ENCODE measurements around the gene SEC16B.

SEC16B gene

DNA sequence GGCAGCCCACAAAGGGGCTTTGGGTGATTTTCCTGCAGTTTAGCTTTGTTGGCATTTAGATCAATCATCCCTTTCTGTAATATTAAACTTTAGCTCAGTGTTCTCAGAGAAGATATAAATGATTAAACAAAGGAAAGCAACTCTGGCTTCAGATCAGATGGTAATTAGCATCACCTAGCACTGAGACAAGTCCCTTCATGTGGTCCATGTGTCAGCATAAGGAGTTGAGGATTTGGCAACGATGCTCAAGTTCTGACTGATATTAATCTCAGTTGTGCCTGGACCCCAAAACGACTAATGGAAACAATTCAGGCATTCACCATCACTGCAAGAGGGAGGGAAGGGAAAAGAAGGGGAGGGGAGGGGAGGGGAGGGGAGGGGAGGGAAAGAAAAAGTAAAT lies 60.4 kb downstream of the SEC16B start:
- H3F3A ChIP-seq (ENCODE audit: control insufficient read depth, insufficient read depth): no peaks in the 10 kb centered on the region
- no peaks in the 10 kb centered on the region for H3K36me3 ChIP-seq (ENCODE audit: control insufficient read depth, low read length)
- H3K4me1 ChIP-seq (ENCODE audit: control insufficient read depth, low read length): no peaks in the 10 kb centered on the region
- no peaks in the 10 kb centered on the region for H3K79me2 ChIP-seq (ENCODE audit: control insufficient read depth, low read length)
- H3K27ac ChIP-seq (ENCODE audit: low read depth, low read length): no peak overlapping the region
- no peaks in the 10 kb centered on the region for H4K20me1 ChIP-seq (ENCODE audit: control insufficient read depth, insufficient read depth, low read depth, low read length)
- H3K27me3 ChIP-seq (ENCODE audit: control insufficient read depth, low read length): no peaks in the 10 kb centered on the region
- no peak overlapping the region for H3K4me3 ChIP-seq (ENCODE audit: low read length)
- H3K4me2 ChIP-seq (ENCODE audit: low read length): no peak overlapping the region
- no peak for TF ChIP-seq EZH2phosphoT487 (IDR thresholded peaks at IDR 0.05; ENCODE audit: borderline replicate concordance, low read length)
- TF ChIP-seq, protein P1, sequence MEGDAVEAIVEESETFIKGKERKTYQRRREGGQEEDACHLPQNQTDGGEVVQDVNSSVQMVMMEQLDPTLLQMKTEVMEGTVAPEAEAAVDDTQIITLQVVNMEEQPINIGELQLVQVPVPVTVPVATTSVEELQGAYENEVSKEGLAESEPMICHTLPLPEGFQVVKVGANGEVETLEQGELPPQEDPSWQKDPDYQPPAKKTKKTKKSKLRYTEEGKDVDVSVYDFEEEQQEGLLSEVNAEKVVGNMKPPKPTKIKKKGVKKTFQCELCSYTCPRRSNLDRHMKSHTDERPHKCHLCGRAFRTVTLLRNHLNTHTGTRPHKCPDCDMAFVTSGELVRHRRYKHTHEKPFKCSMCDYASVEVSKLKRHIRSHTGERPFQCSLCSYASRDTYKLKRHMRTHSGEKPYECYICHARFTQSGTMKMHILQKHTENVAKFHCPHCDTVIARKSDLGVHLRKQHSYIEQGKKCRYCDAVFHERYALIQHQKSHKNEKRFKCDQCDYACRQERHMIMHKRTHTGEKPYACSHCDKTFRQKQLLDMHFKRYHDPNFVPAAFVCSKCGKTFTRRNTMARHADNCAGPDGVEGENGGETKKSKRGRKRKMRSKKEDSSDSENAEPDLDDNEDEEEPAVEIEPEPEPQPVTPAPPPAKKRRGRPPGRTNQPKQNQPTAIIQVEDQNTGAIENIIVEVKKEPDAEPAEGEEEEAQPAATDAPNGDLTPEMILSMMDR (IDR thresholded peaks at IDR 0.05; ENCODE audit: low read depth, low read length, poor library complexity, severe bottlenecking): no peak
- no peaks in the 10 kb centered on the region for H3K9me2 ChIP-seq (replicated peaks; ENCODE audit: control insufficient read depth, low read length)
- no peaks in the 10 kb centered on the region for H3K9me3 ChIP-seq (ENCODE audit: control insufficient read depth, insufficient read depth, low read length)

DNA sequence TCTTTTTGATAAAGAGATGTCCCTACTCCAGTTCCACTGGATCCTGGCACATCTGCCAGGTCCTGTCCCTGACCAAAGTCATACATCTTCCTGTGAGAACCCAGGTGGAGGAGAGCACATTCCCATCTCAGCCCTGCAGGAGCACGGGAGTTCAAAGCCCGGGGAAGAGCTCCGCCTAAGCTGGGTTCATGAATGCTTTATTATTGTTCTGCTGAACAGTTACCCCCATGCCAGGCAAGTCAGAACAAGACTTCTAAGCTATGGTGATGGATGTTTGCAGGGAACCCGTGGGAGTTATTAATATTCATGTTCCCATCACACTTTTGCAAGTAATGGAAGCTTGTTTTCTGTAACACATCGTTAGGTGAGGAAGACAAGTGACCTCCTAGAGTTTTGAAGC lies 62.9 kb downstream of the SEC16B start:
- TF ChIP-seq, protein P1 (IDR thresholded peaks at IDR 0.05; ENCODE audit: low read depth, low read length, poor library complexity, severe bottlenecking): no peak
- TF ChIP-seq EZH2phosphoT487 (IDR thresholded peaks at IDR 0.05; ENCODE audit: borderline replicate concordance, low read length): no peak
- Histone ChIP-seq H3K9me2 (replicated peaks; ENCODE audit: control insufficient read depth, low read length) (no peaks in the 10 kb centered on the region), H3K4me1 (ENCODE audit: control insufficient read depth, low read length) (no peaks in the 10 kb centered on the region), H3K36me3 (ENCODE audit: control insufficient read depth, low read length) (no peaks in the 10 kb centered on the region), H4K20me1 (ENCODE audit: control insufficient read depth, insufficient read depth, low read depth, low read length) (no peaks in the 10 kb centered on the region), H3K79me2 (ENCODE audit: control insufficient read depth, low read length) (no peaks in the 10 kb centered on the region), H3K9me3 (ENCODE audit: control insufficient read depth, insufficient read depth, low read length) (no peaks in the 10 kb centered on the region), H3F3A (ENCODE audit: control insufficient read depth, insufficient read depth) (no peaks in the 10 kb centered on the region), H3K27me3 (ENCODE audit: control insufficient read depth, low read length) (no peaks in the 10 kb centered on the region), H3K4me3 (ENCODE audit: low read length) (no peak overlapping the region), H3K4me2 (ENCODE audit: low read length) (no peak overlapping the region), H3K27ac (ENCODE audit: low read depth, low read length) (no peak overlapping the region)

DNA sequence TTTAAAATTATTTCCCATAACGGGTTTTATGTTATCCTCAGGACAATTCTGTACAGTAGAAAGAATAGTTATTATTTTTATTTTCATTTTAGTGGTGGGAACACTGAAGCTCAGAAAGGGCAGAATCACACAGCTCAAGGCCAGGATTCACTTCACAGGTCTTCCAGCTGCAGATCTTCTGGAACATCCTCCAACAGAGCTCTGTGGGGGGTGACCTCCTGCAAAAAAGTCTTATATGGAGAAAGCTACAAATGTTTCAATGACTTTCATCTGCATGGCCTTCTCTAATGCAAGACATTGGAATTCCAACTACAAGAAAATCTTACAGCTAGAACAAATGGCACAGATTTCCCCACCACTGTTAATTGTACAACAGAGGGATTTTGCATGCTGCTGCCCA lies 64.2 kb downstream of the SEC16B start:
- no peak for TF ChIP-seq EZH2phosphoT487 (IDR thresholded peaks at IDR 0.05; ENCODE audit: borderline replicate concordance, low read length)
- TF ChIP-seq, protein P1 (IDR thresholded peaks at IDR 0.05; ENCODE audit: low read depth, low read length, poor library complexity, severe bottlenecking): no peak
- Histone ChIP-seq H3K27me3 (ENCODE audit: control insufficient read depth, low read length) (no peaks in the 10 kb centered on the region), H3K27ac (ENCODE audit: low read depth, low read length) (no peak overlapping the region), H3K4me3 (ENCODE audit: low read length) (no peak overlapping the region), H3K4me1 (ENCODE audit: control insufficient read depth, low read length) (no peaks in the 10 kb centered on the region), H4K20me1 (ENCODE audit: control insufficient read depth, insufficient read depth, low read depth, low read length) (no peaks in the 10 kb centered on the region), H3K79me2 (ENCODE audit: control insufficient read depth, low read length) (no peaks in the 10 kb centered on the region), H3K4me2 (ENCODE audit: low read length) (no peak overlapping the region), H3F3A (ENCODE audit: control insufficient read depth, insufficient read depth) (no peaks in the 10 kb centered on the region), H3K9me3 (ENCODE audit: control insufficient read depth, insufficient read depth, low read length) (no peaks in the 10 kb centered on the region), H3K36me3 (ENCODE audit: control insufficient read depth, low read length) (no peaks in the 10 kb centered on the region), H3K9me2 (replicated peaks; ENCODE audit: control insufficient read depth, low read length) (no peaks in the 10 kb centered on the region)

DNA sequence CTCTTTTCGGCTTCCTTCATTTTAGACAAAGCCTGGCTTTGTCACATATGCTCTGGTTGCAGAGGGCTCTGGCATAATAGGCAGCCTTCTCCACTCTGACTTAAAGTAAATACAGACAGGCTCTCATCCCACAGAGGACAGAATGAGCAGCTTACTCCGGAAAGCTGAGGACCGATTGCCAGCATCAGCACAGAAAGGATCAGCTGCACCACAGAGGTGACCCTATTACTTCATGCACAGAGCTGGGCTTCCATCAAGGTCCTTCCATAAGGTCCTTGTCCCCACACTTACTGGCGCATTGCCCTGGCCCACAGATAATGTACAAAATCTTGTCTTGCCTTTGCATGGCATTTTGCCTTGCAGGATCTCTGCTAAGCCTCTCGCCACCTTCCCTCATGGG lies 67.6 kb downstream of the SEC16B start:
- Histone ChIP-seq H4K20me1 (ENCODE audit: control insufficient read depth, insufficient read depth, low read depth, low read length) (no peaks in the 10 kb centered on the region), H3K79me2 (ENCODE audit: control insufficient read depth, low read length) (no peaks in the 10 kb centered on the region), H3K27ac (ENCODE audit: low read depth, low read length) (no peak overlapping the region), H3K9me3 (ENCODE audit: control insufficient read depth, insufficient read depth, low read length) (no peaks in the 10 kb centered on the region), H3K27me3 (ENCODE audit: control insufficient read depth, low read length) (no peaks in the 10 kb centered on the region), H3K4me2 (ENCODE audit: low read length) (no peak overlapping the region), H3K9me2 (replicated peaks; ENCODE audit: control insufficient read depth, low read length) (no peaks in the 10 kb centered on the region), H3K4me3 (ENCODE audit: low read length) (no peak overlapping the region), H3F3A (ENCODE audit: control insufficient read depth, insufficient read depth) (no peaks in the 10 kb centered on the region), H3K36me3 (ENCODE audit: control insufficient read depth, low read length) (no peaks in the 10 kb centered on the region), H3K4me1 (ENCODE audit: control insufficient read depth, low read length) (no peaks in the 10 kb centered on the region)
- TF ChIP-seq, protein P1 (IDR thresholded peaks at IDR 0.05; ENCODE audit: low read depth, low read length, poor library complexity, severe bottlenecking): no peak
- TF ChIP-seq EZH2phosphoT487 (IDR thresholded peaks at IDR 0.05; ENCODE audit: borderline replicate concordance, low read length): no peak

Data from DOHH2 (cell line).